Bronchus fibroblast of lung (primary cell): Measurements from ENCODE around the gene FOSL1. TPM values are rescaled to one million over a fixed set of nuclear protein-coding genes. Genes with fewer than 3 reads are reported as not detected.

Experiments
- total RNA-seq: library from RNA; depleted of rRNA; stranded (reverse); fragments of >200 nt; gene quantifications from 2 replicates; pipeline ENCODE4 v1.2.3, GENCODE V29; 2015

The FOSL1 gene
- total RNA-seq: 108 and 111 TPM in 2 replicates

GRCh38 chr11:65900125-65900898, at the start of gene FOSL1:
FOSL1 (minus strand) TSS chr11:65900388; CDS start chr11:65900339, 49 bp downstream.

GRCh38 chr11:65945430-65945911, 45.3 kb upstream of the FOSL1 start, which contains the start of gene TSGA10IP:
TSGA10IP (plus strand) TSS chr11:65945480; CDS start chr11:65945676, 196 bp downstream.

GRCh38 chr11:65919141-65919572, 19.0 kb upstream of the FOSL1 start, which contains the start of gene DRAP1:
DRAP1 (plus strand) TSS chr11:65919426; CDS start chr11:65919502, 76 bp downstream.

GRCh38 chr11:65918211-65919140, 18.3 kb upstream of the FOSL1 start, which contains the start of gene C11orf68:
C11orf68 (minus strand) TSS chr11:65919062; CDS start chr11:65919031, 31 bp downstream.

GRCh38 chr11:65890324-65891218, 9.6 kb downstream of the FOSL1 start, which contains the start of gene CCDC85B:
CCDC85B (plus strand) TSS chr11:65890673; CDS start chr11:65890784, 111 bp downstream.

GRCh38 chr11:65888163-65888814, 11.9 kb downstream of the FOSL1 start, which contains the start of gene FIBP:
FIBP (minus strand) TSS chr11:65888471; CDS start chr11:65888418, 53 bp downstream.

GRCh38 chr11:65879617-65880016, 20.6 kb downstream of the FOSL1 start, which contains the start of gene CTSW:
CTSW (plus strand) TSS chr11:65879837; CDS start chr11:65879855, 18 bp downstream.

GRCh38 chr11:65872586-65873317, 27.4 kb downstream of the FOSL1 start, which contains the start of gene EFEMP2:
EFEMP2 (minus strand) TSS chr11:65872800; CDS start chr11:65872354, 446 bp downstream.

GRCh38 chr11:65860278-65861164, 39.7 kb downstream of the FOSL1 start, which contains the start of gene MUS81:
MUS81 (plus strand) TSS chr11:65860433; CDS start chr11:65860754, 321 bp downstream.

GRCh38 chr11:65857853-65858680, 42.1 kb downstream of the FOSL1 start, which contains the start of gene CFL1:
CFL1 (minus strand) TSS chr11:65858180; CDS start chr11:65858099, 81 bp downstream.

Other genes with a start within 250 kb of the FOSL1 start
- gene RELA, start 237.5 kb downstream of the FOSL1 start, total RNA-seq: 43.6 and 44.4 TPM in 2 replicates
- 41.0 and 43.7 TPM in 2 replicates for gene KAT5, start 188.1 kb downstream of the FOSL1 start, total RNA-seq
- gene RNASEH2C, start 179.6 kb downstream of the FOSL1 start, total RNA-seq: 66.0 and 76.0 TPM in 2 replicates
- 4.9 and 5.5 TPM in 2 replicates for gene AP5B1, start 119.4 kb downstream of the FOSL1 start, total RNA-seq
- gene OVOL1, start 113.3 kb downstream of the FOSL1 start, total RNA-seq: not detected in 2 replicates
- gene SNX32, start 66.4 kb downstream of the FOSL1 start, total RNA-seq: 0.15 and 0.67 TPM in 2 replicates
- gene CFL1, start 42.2 kb downstream of the FOSL1 start, total RNA-seq: 2,022 and 2,183 TPM in 2 replicates
- gene MUS81, start 40.0 kb downstream of the FOSL1 start, total RNA-seq: 44.6 and 47.2 TPM in 2 replicates
- gene EFEMP2, start 27.6 kb downstream of the FOSL1 start, total RNA-seq: 86.2 and 96.8 TPM in 2 replicates
- gene CTSW, start 20.6 kb downstream of the FOSL1 start, total RNA-seq: 0.15 and 0.34 TPM in 2 replicates
- gene FIBP, start 11.9 kb downstream of the FOSL1 start, total RNA-seq: 228 and 231 TPM in 2 replicates
- gene CCDC85B, start 9.7 kb downstream of the FOSL1 start, total RNA-seq: 222 and 228 TPM in 2 replicates
- 25.4 and 28.5 TPM in 2 replicates for gene C11orf68, start 18.7 kb upstream of the FOSL1 start, total RNA-seq
- gene DRAP1, start 19.0 kb upstream of the FOSL1 start, total RNA-seq: 419 and 440 TPM in 2 replicates
- gene TSGA10IP, start 45.1 kb upstream of the FOSL1 start, total RNA-seq: under 0.01 TPM in 1 of 2 replicates, not detected in the other
- 46.7 and 47.3 TPM in 2 replicates for gene SART1, start 61.3 kb upstream of the FOSL1 start, total RNA-seq
- gene EIF1AD, start 101.8 kb upstream of the FOSL1 start, total RNA-seq: 26.9 and 35.5 TPM in 2 replicates
- 119 and 126 TPM in 2 replicates for gene BANF1, start 102.1 kb upstream of the FOSL1 start, total RNA-seq
- gene CST6, start 111.6 kb upstream of the FOSL1 start, total RNA-seq: 0.84 and 1.0 TPM in 2 replicates
- gene CATSPER1, start 126.1 kb upstream of the FOSL1 start, total RNA-seq: 0.30 TPM in 1 of 2 replicates, not detected in the other
- 0.59 and 1.2 TPM in 2 replicates for gene GAL3ST3, start 148.8 kb upstream of the FOSL1 start, total RNA-seq
- 186 and 221 TPM in 2 replicates for gene SF3B2, start 152.0 kb upstream of the FOSL1 start, total RNA-seq
- 12.0 and 15.3 TPM in 2 replicates for gene PACS1, start 169.9 kb upstream of the FOSL1 start, total RNA-seq